Measurements from ENCODE around the gene NEUROD2. TPM values are rescaled to one million over a fixed set of nuclear protein-coding genes. Genes with fewer than 3 reads are reported as not detected.

The NEUROD2 gene
- polyA plus RNA-seq, 1 of the 3 experiments (the other 2 are of a cell fraction) = not detected

GRCh38 chr17:39618246-39618913 lies 10.7 kb upstream of the NEUROD2 start:
- Histone ChIP-seq H3K4me1 (ENCODE audit: control insufficient read depth in 1 of 2, insufficient read depth in 2 of 2, low read depth in 1 of 2, low read length in 1 of 2) (peaks cover 0 to 15% of the 10 kb centered on the region in 2 experiments; a peak in 1 of 4 replicates), H3K9me2 (no peaks in the 10 kb centered on the region), H4K20me1 (ENCODE audit: insufficient read depth) (0 out of 2 replicates have a peak, but pooled peaks cover 4% of the 10 kb centered on the region), H3K9ac (peak overlapping the region; percentile 66; the same call in 1 of the 2 replicates), H3K4me3 (ENCODE audit: low read depth in 2 of 2, low read length in 1 of 2) (peak overlapping the region; percentile 42 to 67), H3K79me2 (ENCODE audit: insufficient read depth) (no peaks in the 10 kb centered on the region), H2AFZ (ENCODE audit: low read depth) (peak overlapping the region; percentile 98), H3K4me2 (peak overlapping the region; percentile 82), H3K27me3 (ENCODE audit: insufficient read depth) (no peaks in the 10 kb centered on the region; the same call in 1 of the 2 replicates), H3K9me3 (no peaks in the 10 kb centered on the region), H3K36me3 (replicated peaks in 1 of 2; ENCODE audit: control insufficient read depth in 1 of 2, insufficient read depth in 2 of 2, low read length in 1 of 2) (no peaks in the 10 kb centered on the region), H3F3A (replicated peaks; ENCODE audit: insufficient read depth) (peaks cover 5% of the 10 kb centered on the region), H3K27ac (ENCODE audit: low read depth in 2 of 2, low read length in 1 of 2) (0 out of 4 replicates have a peak overlapping the region, but pooled peaks of 1 of the 2 experiments have one; percentile 0)
- DNase-seq = peak; percentile 64
- WGBS (ENCODE audit: low lambda C conversion rate) = 7% methylated on average over 27 of the region's 33 CpGs
- CTCF ChIA-PET = interaction anchor here (0.7 to 14.5 kb wide), 11 partner anchors 10 to 138 kb away, joined by 3 to 483 read pairs (median 5); partner anchors contain the start of genes MIEN1, NEUROD2, PNMT and STARD3
- POLR2A ChIA-PET = interaction anchor here (0.5 to 0.9 kb wide), 2 partner anchors 52 to 100 kb away, joined by 3 to 4 read pairs; no protein-coding TSS in a partner anchor
- TF ChIP-seq NFIC (IDR thresholded peaks at IDR 0.05; ENCODE audit: borderline replicate concordance) = no peak

GRCh38 chr17:39617446-39618245 lies 9.9 kb upstream of the NEUROD2 start:
- peak overlapping the region; percentile 66; the same call in 1 of the 2 replicates for H3K9ac ChIP-seq
- H2AFZ ChIP-seq (ENCODE audit: low read depth) = 0 out of 2 replicates have a peak overlapping the region, but pooled peaks have one; percentile 70
- TF ChIP-seq USF2 (IDR thresholded peaks at IDR 0.05; ENCODE audit: borderline replicate concordance, low read depth, low read length) (no peak), IRF3 (IDR thresholded peaks at IDR 0.05; ENCODE audit: low read depth, low read length) (no peak), RXRA (IDR thresholded peaks at IDR 0.05; ENCODE audit: borderline replicate concordance, low read depth) (no peak), MEF2A (IDR thresholded peaks at IDR 0.05; ENCODE audit: borderline replicate concordance, low read depth) (no peak), FOSL2 (IDR thresholded peaks at IDR 0.05; ENCODE audit: borderline replicate concordance, low read depth) (no peak), YY1 (IDR thresholded peaks at IDR 0.05; ENCODE audit: low read depth) (no peak), POLR2AphosphoS5 (IDR thresholded peaks at IDR 0.05; ENCODE audit: low read depth, low read length) (no peak), EZH2phosphoT487 (IDR thresholded peaks at IDR 0.05; ENCODE audit: borderline replicate concordance, low read depth) (no peak), MXI1 (IDR thresholded peaks at IDR 0.05; ENCODE audit: low read depth, low read length) (peak; percentile 67; the same call in 1 of the 2 replicates), USF1 (IDR thresholded peaks at IDR 0.05; ENCODE audit: borderline replicate concordance, low read depth) (peak; percentile 40; the same call in 1 of the 2 replicates), MAX (IDR thresholded peaks at IDR 0.05; ENCODE audit: low read depth) (peak; percentile 65), NFIC (IDR thresholded peaks at IDR 0.05; ENCODE audit: borderline replicate concordance) (peak; percentile 46), CTCF (IDR thresholded peaks at IDR 0.05) (no peak), JUND (IDR thresholded peaks at IDR 0.05) (no peak), RCOR1 (IDR thresholded peaks at IDR 0.05; ENCODE audit: low read length) (no peak), TEAD4 (IDR thresholded peaks at IDR 0.05; ENCODE audit: borderline replicate concordance, insufficient read depth) (no peak), RFX5 (IDR thresholded peaks at IDR 0.05; ENCODE audit: low read length) (no peak), CHD2 (IDR thresholded peaks at IDR 0.05; ENCODE audit: low read length, partially characterized antibody) (no peak), NRF1 (IDR thresholded peaks at IDR 0.05; ENCODE audit: low read depth, low read length) (no peak)

More at GRCh38 chr17:39617446-39618245, 9.9 kb upstream of the NEUROD2 start:
- H3K4me2 ChIP-seq = peak overlapping the region; percentile 82
- H3K27me3 ChIP-seq (ENCODE audit: insufficient read depth) = no peaks in the 10 kb centered on the region; the same call in 1 of the 2 replicates
- H3K79me2 ChIP-seq (ENCODE audit: insufficient read depth) = no peaks in the 10 kb centered on the region
- no peak overlapping the region for H3K27ac ChIP-seq (ENCODE audit: low read depth in 2 of 2, low read length in 1 of 2)
- H3K9me3 ChIP-seq = no peaks in the 10 kb centered on the region
- H3K9me2 ChIP-seq = no peaks in the 10 kb centered on the region
- H4K20me1 ChIP-seq (ENCODE audit: insufficient read depth) = 0 out of 2 replicates have a peak, but pooled peaks cover 4% of the 10 kb centered on the region
- POLR2A ChIA-PET = no interaction called here
- WGBS (ENCODE audit: low lambda C conversion rate) = 5% methylated on average over 27 of the region's 79 CpGs
- DNase-seq = peak; percentile 95
- H3K36me3 ChIP-seq (replicated peaks in 1 of 2; ENCODE audit: control insufficient read depth in 1 of 2, insufficient read depth in 2 of 2, low read length in 1 of 2) = no peaks in the 10 kb centered on the region
- H3F3A ChIP-seq (replicated peaks; ENCODE audit: insufficient read depth) = peaks cover 5% of the 10 kb centered on the region
- peak overlapping the region; percentile 42 to 67 for H3K4me3 ChIP-seq (ENCODE audit: low read depth in 2 of 2, low read length in 1 of 2)
- H3K4me1 ChIP-seq (ENCODE audit: control insufficient read depth in 1 of 2, insufficient read depth in 2 of 2, low read depth in 1 of 2, low read length in 1 of 2) = peaks cover 0 to 12% of the 10 kb centered on the region in 2 experiments; a peak in 1 of 4 replicates
- CTCF ChIA-PET = interaction anchor here (1.0 to 14.5 kb wide), 10 partner anchors 10 to 137 kb away, joined by 3 to 332 read pairs (median 4); partner anchors contain the start of genes NEUROD2, PNMT, STARD3 and TCAP
